ENCODE measurements around the gene ZNF597.

ZNF597 gene

GRCh38 chr16:3443108-3444031, at the start of gene ZNF597, which contains the start of gene NAA60:
Gene ZNF597 (minus strand): TSS chr16:3443504. CDS start chr16:3443153, 351 bp downstream.
Gene NAA60 (plus strand): TSS chr16:3443680. CDS start chr16:3476228, 32,548 bp downstream.
- TF ChIP-seq CTCF (conservative IDR thresholded peaks at IDR 0.05; ENCODE audit: control insufficient read depth, insufficient read depth, low read depth, low read length) = no peak
- peak within 1 kb of the TSS; percentile 70 for H3K4me3 ChIP-seq (ENCODE audit: control insufficient read depth, low read depth, low read length)
- peak; percentile 90 for DNase-seq (ENCODE audit: low read depth)

GRCh38 chr16:3492356-3492755, 49.1 kb upstream of the ZNF597 start:
- TF ChIP-seq CTCF (conservative IDR thresholded peaks at IDR 0.05; ENCODE audit: control insufficient read depth, insufficient read depth, low read depth, low read length) = no peak
- no peak overlapping the region for H3K4me3 ChIP-seq (ENCODE audit: control insufficient read depth, low read depth, low read length)
- no peak for DNase-seq (ENCODE audit: low read depth)

GRCh38 chr16:3490911-3491629, 47.8 kb upstream of the ZNF597 start:
- H3K4me3 ChIP-seq (ENCODE audit: control insufficient read depth, low read depth, low read length) = no peak overlapping the region
- no peak for TF ChIP-seq CTCF (conservative IDR thresholded peaks at IDR 0.05; ENCODE audit: control insufficient read depth, insufficient read depth, low read depth, low read length)
- no peak for DNase-seq (ENCODE audit: low read depth)

GRCh38 chr16:3488801-3489200, 45.5 kb upstream of the ZNF597 start:
- H3K4me3 ChIP-seq (ENCODE audit: control insufficient read depth, low read depth, low read length) = no peak overlapping the region
- DNase-seq (ENCODE audit: low read depth) = no peak
- TF ChIP-seq CTCF (conservative IDR thresholded peaks at IDR 0.05; ENCODE audit: control insufficient read depth, insufficient read depth, low read depth, low read length) = no peak

- no peak for TF ChIP-seq CTCF (conservative IDR thresholded peaks at IDR 0.05; ENCODE audit: control insufficient read depth, insufficient read depth, low read depth, low read length)
These were observed 44.5 kb upstream of the ZNF597 start for GRCh38 chr16:3487521-3488410.

More at GRCh38 chr16:3487521-3488410, 44.5 kb upstream of the ZNF597 start:
- no peak for DNase-seq (ENCODE audit: low read depth)
- no peak overlapping the region for H3K4me3 ChIP-seq (ENCODE audit: control insufficient read depth, low read depth, low read length)
